ENCODE data around the gene HSPA4.
"Not testable (repeated sequence)": the region's sequence is repeated elsewhere in the genome, so short reads cannot be mapped to it uniquely, and the experiment has no call there.

Gene HSPA4

DNA sequence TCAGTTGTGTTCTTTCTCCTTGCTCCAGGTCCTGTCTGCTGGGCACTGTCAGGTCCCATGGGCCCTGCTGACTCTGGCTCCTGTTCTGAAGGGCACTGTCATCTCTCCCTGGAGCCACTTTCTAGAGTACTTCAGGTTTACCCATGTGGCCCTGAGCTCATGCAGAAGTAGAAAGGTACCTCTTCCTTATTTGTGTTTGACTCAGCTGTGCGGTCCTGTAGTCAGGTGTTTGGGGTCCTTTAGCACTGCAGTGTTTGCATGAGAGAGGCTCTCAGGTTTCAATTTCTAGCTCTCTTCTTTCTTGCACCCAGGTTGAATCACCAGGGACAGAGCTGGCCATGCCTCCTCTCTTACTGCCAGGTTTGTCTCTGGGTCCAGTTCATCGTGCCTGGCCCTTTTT, 71.5 kb downstream of the HSPA4 start:
- no peak for DNase-seq (ENCODE audit: low spot score)

DNA sequence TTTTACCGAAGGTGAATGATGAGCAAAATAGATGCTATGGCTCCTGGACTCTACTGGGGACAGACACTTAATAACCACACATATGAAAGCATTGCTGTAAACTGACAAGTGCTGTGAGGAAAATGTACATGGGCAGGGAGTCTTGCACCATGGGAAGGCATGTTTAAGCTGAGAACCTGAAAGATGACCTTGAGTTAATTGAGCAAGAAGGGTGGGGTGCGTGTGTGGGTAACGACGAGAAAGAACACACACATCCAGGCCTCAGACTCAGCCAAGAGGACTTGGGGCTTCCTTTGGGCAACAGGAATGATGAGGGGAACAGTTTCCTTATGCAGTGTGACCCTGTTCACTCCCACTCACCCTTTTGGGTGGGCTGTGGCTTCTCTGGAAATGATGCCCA, 73.1 kb downstream of the HSPA4 start:
- no peak for DNase-seq (ENCODE audit: low spot score)

GRCh38 chr5:133128066-133128465, 76.3 kb downstream of the HSPA4 start:
- DNase-seq (ENCODE audit: low spot score): no peak

- DNase-seq (ENCODE audit: low spot score): no peak
Measured at GRCh38 chr5:133129289-133129688, 77.5 kb downstream of the HSPA4 start.

DNA sequence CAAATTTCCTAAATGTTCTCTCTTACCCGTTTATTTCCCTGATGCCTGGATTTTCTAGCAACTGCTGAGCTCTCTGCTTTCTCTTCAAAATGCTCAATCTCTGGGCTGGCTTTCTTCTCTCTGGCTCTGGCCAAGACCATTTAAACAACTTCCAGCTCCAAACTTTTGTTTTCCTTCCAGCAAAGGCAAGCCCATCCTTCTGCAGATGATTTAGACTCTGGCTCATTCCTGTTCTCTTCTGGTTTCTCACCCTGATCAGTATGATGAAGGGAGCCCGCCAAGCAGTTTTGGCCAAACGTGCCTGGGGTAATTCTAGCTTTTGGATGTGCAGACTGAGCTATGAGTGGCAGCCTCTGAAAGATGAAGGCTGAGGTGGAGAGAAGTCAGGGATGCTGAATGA, 78.1 kb downstream of the HSPA4 start:
- DNase-seq (ENCODE audit: low spot score): no peak

GRCh38 chr5:133130387-133131118, 78.7 kb downstream of the HSPA4 start:
- DNase-seq (ENCODE audit: low spot score): no peak

DNA sequence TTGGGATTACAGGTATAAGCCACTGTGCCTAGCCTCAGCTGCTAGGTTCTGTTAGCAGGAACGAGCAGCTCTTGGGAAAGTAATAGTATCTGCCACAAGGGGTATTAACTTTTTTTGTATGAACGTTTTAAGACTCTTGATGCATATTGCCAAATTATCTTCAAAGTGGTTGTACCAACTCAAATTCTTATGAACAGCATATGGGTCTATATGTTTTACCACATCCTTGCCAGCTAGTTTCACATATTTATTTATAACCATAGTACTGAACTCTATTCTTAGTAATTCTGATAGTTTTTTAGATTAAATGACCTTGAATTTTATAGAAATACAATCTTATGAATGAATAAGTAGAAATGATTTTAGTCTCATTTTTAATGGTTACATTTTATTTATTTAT, 80.9 kb downstream of the HSPA4 start:
- no peak for DNase-seq (ENCODE audit: low spot score)

- not testable (repeated sequence) for DNase-seq (ENCODE audit: low spot score)
Measured at GRCh38 chr5:133133241-133133640, 81.4 kb downstream of the HSPA4 start.

DNA sequence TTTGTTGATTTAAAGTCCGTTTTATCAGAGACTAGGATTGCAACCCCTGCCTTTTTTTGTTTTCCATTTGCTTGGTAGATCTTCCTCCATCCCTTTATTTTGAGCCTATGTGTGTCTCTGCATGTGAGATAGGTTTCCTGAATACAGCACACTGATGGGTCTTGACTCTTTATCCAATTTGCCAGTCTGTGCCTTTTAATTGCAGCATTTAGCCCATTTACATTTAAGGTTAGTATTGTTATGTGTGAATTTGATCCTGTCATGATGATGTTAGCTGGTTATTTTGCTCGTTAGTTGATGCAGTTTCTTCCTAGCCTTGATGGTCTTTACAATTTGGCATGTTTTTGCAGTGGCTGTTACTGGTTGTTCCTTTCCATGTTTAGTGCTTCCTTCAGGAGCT, 85.1 kb downstream of the HSPA4 start:
- not testable (repeated sequence) for DNase-seq (ENCODE audit: low spot score)

- DNase-seq (ENCODE audit: low spot score): no peak
Measured at GRCh38 chr5:133140311-133140710, 88.5 kb downstream of the HSPA4 start.

DNA sequence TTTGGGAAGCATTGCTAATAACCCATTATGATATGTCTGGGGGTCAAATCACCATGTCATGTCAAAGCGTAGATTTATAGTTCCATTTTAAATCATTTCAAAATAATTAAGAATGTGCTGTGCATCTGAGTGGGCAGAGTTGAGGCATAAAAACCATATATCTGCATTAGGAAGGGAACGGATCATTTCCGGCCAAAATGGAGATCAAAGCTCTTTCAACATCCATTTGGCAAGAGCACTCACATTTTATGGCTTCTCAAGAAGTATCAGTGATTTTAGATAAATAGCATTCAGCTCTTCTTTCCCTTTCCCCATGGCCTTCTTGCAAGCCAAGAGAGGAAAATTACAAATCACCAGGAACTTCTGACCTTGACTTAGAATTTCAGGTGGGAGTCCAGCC, 89.9 kb downstream of the HSPA4 start:
- DNase-seq (ENCODE audit: low spot score): no peak

- no peak for DNase-seq (ENCODE audit: low spot score)
Measured at GRCh38 chr5:133142782-133143181, 91.0 kb downstream of the HSPA4 start.

DNA sequence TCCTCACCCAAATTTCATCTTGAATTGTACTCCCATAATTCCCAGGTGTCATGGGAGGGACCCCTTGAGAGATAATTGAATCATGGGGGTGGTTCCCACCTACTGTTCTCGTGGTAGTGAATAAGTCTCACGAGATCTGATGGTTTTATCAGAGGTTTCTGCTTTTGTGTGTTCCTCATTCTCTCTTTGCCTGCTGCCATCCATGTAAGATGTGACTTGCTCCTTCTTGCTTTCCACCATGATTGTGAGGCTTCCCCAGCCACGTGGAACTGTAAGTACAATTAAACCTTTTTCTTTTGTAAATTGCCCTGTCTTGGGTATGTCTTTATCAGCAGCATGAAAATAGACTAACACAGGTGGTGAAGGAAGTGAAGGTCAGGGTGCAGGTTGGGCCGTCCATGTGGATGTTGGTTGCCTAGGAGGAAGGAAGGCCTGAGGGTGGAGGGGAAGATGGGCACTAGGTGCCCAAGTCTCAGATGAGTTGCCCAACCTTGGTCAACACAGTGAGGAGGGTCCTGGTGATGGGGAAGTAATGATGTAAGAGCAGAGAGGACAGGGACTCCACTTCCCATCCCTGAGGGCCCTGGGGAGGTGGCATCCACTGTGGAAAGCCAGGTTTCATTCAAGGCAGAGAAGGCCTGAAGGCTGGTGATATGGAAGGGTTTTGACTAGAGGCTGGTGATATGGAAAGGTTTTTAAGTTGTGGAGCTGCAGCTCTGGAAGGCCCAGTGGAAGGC, 92.6 kb downstream of the HSPA4 start:
- no peak for DNase-seq (ENCODE audit: low spot score)

DNA sequence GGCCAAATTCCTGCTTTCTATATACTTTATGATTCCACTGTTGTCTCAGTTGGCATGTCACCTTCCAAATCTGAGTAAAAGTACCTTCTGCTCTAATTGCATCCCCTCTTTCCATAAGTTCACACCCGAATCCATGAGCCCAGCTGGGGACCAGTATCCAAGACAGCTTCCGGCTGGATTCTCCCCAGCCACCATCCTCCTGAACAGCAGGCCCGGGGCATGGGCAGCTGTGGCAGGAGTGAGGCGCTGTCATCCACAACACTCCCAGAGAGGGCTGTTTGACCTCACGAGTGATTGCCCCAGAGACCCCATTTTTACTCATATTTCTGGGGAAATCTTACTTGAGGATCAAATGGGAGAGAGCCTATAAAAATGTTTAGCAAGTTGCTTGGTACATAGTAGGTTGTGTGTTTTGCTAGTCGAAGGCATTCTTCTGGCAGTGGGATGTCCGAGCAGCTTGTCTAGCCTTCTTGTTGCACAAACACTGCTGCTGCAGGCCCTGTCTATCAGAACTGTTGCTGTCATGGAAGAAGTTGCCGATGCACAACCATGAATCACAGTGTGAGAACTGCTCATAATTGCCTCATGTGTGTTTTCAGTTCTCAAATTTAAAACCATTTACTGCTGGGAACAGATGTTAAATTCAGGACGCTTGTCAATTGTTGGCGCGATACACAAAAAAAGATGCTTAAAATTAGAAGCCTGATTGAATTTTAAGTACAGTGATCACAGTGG, 93.8 kb downstream of the HSPA4 start:
- no peak for DNase-seq (ENCODE audit: low spot score)

DNA sequence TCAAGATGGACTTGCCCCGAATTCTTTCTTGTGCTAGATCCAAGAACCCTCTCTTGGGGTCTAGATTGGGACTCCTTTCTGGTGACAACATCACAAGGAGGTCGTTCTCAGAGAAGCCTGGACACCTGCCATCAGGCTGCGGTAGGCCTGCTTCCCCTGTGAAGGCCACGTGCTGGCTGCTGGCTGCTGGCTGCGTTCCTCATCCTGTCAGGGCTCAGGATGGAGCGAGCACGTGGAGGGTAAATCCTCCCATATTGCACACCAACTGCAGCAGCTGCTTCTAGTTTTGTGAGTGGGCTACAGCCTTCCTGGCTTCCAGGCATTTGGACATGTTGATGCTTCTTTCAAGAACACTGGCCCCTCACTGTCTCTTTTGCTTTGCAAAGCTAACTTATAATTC, 95.6 kb downstream of the HSPA4 start:
- no peak for DNase-seq (ENCODE audit: low spot score)

GRCh38 chr5:133147815-133148567, 96.2 kb downstream of the HSPA4 start:
- no peak for DNase-seq (ENCODE audit: low spot score)

DNA sequence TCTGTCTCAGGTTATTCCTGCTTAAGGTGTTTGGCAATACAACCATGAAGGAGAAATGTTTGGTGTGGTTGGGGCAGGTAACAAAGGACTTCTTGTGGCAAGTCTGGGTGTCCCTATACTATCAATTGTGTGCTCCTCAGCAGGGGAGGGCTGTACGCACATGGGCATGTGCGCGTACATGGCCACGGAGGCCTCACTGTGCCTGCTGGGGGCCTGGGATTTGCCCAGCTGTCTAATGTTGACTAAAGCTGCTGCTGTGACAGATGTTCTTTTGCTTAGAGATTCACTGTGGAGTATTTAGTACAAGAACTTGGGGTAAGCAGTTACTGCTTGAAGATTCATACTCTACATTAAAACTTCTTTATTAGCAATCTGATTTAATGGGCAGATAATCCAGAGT, 97.5 kb downstream of the HSPA4 start:
- DNase-seq (ENCODE audit: low spot score): no peak

- DNase-seq (ENCODE audit: low spot score): no peak
Measured at GRCh38 chr5:133150909-133151544, 99.2 kb downstream of the HSPA4 start.

DNA sequence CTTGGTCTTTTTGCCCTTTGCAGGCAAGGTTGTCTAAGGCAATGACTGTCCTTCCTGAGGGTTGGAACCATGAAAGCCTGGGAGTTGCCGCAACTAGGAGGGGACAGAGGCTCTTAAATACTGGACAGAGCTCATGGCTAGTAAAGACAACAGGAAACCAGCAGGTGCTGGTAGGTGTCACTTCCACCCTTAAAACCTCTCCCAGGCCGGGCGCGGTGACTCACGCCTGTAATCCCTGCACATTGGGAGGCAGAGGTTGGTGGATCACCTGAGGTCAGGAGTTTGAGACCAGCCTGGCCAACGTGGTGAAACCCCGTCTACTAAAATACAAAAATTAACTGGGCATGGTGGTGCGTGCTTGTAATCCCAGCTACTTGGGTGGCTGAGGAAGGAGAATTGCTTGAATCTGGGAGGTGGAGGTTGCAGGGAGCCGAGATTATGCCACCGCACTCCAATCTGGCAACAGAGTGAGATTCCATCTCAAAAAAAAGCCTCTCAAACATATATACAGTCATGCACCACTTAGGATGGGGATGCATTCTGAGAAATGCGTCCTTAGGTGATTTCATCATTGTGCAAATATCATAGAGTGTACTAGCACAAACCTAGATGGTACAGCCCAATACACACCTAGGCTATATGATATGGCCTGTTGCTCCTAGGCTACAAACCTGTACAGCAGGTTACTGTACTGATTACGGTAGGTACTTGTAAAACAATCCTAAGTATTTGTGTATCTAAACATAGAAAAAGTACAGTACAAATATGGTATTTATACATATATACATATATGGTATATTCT, 102.7 kb downstream of the HSPA4 start:
- no peak for DNase-seq (ENCODE audit: low spot score)

DNA sequence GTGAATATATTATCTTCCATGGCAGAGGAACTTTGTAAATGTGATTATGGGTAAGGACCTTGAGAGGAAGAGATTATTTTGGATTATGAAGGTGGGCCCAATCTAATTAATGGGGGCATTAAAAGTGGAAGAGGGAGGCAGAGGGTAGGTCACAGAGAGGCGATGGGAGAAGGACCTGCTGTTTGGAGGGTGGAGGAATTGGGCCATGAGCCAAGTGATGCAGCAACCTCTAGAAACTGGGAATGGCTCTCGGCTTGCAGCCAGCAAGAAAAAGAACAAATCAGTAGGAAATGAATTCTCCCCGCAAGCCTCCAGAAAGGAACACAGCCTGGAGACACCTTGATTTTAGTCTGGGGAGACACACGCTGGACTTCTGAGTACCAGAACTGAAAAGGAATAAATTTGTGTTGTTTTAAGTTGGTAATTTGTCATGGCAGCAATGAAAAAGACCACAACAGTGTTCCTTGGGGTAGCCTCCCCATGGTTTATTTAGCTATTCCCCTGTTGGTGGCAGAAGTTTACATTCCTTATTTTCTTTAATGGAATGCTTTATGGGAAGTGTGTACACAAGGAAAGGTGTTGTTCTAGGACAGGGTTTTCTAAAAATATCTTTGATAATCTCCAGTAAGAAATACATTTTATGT, 103.6 kb downstream of the HSPA4 start:
- no peak for DNase-seq (ENCODE audit: low spot score)
